Measurements from ENCODE around the gene SLX9.

SLX9 gene

DNA sequence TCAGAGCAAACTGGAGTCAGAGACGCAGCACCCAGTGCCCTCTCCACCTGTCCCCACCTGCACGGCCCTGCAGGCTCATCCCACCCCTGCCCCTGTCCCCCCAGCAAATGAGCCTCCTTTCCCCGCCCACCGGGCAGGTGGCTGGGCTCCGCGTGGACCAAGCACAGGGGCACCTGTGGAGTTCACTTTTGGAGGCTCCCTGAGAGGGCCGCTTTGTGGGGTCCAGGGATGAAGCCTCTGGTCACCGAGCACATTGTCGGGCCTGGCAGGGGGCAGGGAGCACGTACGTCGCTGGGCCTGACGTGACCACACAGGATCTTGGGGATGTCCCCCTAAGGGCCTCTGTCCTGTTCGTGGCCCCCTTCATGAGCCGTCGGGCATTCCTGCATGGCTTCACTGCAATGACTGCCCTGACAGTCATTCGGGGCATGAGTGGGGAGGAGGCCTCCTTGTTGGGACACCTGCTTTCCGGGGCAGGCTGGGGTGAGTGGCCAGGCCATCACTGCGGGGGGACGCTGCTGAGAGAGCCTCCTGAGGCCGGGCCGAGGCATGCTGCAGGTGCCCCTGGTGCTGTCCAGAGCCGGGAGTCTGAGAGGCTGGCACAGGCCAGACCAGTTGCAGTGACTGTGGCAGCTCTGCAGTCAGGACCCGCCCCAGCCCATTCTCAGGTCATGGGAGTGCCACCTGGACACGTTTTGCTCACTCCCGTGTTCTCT is 19.7 kb downstream of the SLX9 start:
- DNase-seq (ENCODE audit: low read depth in 2 of 2), result no peak

DNA sequence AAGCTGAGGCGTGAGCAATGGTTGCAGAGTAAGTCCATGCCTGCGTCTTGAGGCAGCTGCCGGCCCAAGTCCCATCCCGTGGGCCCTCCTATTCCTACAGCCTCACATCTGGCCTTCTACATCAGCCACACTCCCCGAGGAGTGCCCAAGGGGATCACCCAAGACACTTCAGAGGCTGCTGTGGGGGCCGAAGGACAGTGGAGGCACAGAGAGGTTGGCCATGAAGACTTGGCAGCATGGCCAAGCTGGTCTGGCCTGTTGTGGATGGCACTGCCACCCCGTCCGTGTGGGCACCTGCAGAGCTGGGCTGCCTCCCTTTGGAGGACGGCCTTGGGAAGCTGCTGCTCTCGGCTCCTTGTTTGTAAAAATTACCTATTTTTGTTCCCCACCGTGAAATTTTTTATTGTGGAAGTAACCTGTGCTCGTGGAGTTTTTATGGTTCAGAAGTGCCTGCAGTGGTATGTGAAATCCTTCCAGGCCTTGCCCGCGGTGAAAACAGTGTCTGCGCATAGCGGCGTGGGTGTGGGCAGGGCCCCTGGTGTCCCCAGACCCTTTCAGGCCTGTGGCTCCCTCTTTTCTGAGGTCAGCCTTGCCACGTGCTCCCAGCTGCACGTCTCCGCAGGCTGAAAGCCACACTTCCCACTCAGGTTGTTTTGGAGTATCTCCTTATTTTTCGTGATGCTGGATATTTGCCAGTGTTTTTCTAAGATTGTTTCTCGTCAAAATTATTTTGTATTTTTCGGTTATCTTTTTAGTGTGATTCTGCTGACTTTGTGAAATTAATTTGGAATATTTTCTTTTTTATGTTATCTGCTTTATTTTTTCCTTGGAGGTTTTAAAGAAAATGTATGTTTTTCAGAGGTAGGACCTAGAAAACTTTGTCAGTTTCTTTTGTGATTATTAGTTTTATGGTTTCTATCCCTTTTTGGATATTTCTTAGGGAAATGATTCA is 20.6 kb downstream of the SLX9 start:
- DNase-seq (ENCODE audit: low read depth in 2 of 2), result no peak

DNA sequence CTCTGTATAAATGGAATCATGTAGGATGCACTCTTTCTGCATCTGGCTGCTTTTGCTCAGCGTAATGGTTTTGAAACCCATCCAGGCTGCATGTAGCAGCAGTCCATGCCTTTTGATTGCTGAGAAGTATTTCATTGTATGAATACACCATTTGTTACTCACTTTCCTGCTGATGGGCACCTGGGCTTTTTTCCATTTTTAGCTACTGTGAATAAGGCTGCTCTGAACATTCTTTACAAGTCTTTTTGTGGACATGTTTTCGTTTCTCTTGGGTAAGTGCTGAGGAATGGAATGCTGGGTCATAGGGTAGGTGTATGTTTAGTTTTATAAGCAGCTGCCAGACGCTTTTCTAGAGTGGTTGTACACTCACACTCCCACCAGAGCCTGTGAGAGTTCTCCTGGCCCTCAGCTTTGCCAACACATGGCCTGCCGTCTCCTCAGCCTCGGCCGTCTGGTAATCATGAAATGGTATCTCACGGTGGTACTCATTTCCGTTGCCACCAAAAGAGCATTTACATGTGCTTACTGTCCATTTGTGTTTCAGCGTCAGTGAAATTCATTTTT is 22.7 kb downstream of the SLX9 start:
- peak; percentile 94 to 96 for DNase-seq (ENCODE audit: low read depth in 2 of 2)

DNA sequence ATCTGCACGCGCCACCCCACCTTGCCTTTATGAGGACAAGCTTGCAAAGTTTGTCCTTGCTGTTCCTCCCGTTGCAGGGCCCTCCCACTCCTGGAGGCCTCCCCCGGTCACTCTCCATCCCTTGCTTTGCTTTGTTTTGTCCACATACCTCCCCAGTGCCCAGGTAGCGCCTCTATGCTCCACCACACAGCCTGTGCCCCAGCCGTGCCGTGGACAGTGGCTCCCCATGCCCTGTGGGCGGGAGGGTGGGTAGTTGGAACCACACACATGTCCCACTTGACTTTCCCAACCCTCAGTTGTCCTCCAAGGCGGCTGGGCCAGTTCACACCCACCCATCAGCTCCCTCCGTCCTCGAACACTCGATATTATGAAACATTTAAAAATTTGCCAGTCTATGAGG is 24.6 kb downstream of the SLX9 start:
- DNase-seq (ENCODE audit: low read depth in 2 of 2), result no peak

DNA sequence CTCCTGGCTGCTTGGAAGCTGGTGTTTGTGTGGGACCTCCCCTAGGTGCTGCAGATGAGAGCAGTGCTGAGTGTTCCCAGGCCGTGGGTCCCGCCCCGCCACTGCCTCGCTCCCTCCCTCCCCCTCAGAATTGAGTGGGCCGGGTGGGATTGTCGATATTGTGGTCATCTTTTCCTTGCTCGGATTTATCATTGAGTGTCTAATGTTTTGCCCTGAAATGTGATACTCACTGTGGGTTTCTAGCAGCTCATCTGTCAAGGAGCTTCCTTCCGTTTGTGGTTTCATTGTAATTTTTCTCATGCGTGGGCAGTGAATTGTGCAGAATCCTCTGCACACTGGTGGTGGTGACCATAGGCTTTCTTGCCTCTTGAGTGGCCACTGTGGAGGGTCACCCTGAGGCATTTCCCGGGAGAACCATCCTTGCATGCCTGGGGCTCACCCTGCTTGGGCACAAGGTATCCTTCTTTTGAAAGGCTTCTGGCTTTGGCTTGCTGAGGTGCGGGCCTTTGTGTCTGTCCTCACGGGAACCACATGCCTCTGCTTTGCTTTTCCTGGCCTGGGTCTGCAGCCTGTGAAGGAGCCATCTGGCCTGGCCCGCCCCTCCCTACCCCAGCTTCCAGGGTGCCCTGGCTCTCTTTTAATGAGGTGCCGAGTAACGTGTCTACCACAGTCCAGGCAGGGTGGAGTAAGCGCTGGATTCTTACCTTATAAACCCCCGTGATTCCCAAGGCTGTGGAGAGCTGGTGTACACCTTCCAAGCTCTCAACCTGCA is 25.6 kb downstream of the SLX9 start:
- no peak for DNase-seq (ENCODE audit: low read depth in 2 of 2)

DNA sequence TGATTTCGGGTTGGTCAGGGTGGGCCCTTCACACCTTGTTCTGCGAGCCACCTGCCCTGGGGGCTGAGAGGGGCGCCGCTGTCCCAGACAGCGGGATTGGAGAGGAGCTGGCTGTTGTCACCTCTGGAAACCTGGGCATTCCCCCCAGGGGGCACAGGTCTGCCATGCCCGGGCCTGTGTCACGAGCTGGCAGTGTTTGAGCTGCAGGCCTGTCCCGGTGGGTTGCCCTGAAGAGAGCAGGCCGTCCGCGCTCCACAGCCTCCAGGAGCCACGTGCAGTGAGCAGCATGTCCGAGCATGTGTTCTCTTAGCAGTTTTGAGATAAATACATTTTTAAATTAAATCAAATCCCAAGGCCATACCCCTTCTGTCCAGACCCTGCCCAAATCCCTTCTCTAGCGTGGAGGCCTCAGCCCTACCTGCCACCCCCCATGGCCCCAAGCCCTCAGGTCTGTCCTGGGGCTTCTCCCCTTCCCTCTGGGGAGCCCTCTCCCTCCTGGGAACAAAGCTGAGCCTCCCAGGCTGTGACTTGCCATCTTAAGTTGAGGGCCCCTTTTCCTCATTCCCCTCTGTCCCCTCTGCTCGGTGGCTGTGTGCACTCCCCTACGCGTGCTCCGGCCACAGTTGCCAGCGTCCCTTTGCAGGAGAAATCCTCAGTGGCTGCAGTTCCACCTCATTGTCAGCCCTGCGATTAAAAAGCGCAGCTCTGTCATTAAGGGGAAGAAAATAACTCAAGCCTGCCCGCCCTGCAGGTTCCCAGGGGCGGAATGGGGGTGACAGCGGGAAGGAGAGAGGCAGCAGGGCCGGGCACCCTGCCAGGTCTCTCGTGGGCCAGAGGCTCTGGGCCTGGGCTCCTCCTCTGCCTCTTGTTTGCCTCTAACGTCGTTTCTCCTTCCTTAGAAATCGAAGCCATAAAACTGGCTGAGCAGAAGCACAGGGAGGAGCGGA is 26.6 kb downstream of the SLX9 start:
- DNase-seq (ENCODE audit: low read depth in 2 of 2), result no peak

DNA sequence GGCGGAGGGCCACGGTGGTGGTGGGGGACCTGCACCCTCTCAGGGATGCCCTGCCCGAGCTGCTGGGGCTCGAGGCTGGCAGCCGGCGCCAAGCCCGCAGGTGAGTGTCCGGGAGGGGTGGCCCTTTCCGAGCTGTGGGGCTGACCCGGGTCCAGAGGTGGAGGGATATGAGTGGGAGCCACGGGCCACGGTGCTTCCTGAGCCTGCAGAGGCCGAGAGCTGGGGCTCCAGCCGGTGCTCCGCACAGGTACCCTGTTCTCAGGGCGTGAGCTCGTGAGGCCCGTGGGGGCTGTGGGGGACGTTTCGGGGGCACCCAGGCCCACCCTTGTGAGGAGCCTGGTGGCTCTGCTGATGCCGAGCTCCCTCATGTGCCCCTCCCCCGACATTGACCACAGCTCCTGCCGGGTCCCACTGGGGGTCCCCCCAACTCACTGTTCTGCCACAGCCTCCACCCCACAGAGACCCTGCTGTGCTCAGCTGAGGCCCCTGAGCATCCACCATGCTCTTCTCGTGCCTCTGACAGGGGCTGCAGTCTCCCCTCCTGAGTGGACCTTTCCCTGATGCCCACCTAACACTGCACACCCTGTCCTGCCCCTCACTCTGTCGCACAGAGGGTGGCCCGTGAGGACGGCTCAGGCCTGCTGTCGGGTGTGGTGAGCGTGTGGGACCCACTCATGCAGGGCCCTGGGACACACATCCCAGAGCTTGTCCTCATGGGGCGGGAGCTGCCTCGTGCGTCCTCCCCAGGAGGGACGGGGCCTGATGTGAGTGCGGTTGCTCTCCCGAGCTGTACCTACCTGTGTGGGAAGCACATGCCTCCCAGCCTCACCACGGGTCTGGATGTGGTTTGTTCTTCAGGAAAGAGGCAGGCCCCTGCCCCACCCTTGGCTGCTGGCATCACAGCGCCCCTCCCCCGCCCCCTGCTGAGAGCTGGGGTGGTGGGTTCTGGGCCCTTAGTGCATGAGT is 27.5 kb downstream of the SLX9 start:
- no peak for DNase-seq (ENCODE audit: low read depth in 2 of 2)

DNA sequence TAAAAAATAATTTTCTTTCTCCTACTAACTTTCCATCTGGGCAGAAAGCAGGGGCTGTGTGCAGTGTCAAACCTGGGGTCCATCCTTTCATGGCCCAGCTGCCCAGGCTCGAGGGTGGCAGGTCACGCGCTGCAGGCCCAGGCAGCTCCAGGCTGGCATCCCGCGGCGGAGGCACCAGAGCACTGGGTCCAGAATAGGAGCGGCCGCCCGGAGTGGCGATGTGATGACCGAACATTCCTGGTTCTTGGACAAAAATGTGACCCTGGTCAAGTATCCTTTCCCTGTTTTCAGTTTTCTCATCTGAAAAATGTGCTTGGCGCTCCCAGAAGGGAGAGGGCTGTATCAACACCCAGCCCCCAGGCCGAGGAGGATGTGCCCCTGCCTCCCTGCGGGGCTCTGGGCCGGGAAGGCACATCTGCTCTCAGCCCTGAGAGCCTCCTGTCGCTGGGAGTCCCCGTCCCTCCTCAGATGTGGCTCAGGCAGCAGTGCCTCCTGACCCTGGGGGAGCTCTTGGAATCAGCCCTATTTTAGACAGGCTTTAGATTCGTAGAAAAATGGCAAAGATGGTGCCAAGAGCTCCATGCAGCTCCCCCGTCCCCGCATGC is 29.3 kb downstream of the SLX9 start:
- no peak for DNase-seq (ENCODE audit: low read depth in 2 of 2)

DNA sequence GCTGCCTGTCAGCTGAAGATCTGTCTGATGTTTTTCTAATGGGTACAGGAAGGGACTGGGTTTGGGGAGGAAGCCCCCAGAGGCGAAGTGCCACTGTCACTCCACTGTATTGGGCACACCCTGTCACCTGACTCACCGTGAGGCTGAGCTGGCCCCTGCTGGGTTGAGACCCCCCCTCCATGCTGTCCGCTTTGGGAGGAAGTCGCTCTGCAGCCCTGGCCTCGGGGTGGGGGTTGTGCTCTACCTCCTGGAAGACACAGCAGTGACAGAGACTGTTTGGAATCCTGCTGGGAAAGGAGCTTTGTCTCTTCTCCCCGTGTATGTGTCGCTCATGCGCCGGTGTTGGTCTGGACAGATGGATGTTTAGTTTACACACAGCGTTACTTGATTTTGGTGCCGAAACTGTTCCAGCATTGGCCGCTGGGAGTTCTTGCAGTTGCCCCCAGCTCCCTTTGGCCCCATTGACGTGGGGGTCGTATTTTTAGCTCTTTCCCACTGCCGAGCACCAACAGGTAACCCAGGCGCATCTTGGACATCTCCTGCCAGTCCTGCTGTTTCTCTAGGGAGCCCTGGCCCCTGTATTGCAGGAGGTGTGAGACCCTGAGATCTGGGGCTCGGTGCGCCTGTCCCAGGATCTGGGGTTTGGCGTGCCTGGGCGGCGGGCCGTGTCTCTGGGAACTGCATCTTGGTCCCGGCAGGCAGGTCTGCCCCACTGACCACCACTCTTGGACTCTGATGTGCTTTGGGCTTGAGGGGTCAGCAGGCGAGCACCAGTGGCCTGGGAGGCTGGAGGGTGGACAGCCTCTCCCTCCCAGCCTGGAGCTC is 30.3 kb downstream of the SLX9 start:
- DNase-seq (ENCODE audit: low read depth in 2 of 2), result no peak

DNA sequence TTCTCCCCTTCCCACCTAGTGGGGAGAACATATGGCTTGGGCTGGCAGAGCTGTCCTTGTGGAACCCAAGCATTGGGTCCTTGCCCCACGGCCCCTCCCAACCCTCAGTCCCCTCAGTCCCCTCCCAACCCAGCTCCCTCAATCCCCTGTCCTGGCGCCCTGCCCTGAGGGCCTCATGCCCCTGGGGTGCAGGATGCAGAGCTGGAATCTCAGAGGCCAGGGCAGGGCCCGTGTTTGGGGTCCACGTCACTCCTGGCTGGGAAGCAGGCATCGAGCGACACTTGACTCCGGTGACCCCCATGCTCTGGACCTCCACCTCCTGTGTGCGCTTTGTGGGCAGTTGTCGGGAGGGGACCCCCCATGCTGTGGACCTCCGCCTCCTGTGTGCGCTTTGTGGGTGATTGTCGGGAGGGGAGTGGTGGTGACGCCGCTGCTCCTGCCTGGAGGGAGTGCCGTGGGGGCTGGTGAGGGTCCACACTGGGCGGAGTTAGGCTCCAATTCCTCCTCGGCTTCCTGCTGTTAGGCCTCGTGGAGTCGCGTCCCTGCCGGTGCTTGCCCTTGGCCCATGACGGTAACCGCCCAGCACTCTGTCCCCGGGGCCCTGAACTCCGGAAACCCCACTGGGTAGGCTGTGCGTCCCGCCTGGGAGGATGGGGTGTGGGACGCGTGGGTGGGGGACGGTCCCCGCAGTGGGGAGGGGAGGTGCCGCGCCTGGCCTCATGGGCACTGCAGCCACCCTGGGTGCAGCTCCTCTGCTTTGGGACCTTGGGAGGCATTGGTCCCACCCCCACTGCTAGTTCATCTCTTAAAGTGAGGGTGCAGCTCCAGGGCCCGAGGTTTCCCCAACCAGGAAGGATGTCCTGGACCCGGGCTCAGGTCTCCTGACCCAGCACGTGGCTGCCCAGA is 31.2 kb downstream of the SLX9 start:
- no peak for DNase-seq (ENCODE audit: low read depth in 2 of 2)

DNA sequence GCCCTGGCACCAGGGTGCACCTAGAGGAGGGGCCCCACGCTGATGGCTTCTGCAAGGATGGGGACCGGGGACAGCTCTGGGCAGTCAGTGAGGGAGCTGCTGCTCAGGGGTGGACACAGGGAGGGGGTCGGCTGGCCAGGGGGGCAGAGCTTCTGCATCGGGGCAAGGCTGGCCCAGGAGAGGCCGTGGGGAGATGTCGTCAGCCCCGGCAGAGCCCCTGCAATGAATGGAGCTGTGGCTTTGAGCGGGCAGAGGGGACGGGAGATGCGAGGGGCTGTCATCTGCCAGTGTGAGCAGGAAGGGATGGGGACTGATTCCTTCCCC is 31.8 kb downstream of the SLX9 start:
- no peak for DNase-seq (ENCODE audit: low read depth in 2 of 2)

DNA sequence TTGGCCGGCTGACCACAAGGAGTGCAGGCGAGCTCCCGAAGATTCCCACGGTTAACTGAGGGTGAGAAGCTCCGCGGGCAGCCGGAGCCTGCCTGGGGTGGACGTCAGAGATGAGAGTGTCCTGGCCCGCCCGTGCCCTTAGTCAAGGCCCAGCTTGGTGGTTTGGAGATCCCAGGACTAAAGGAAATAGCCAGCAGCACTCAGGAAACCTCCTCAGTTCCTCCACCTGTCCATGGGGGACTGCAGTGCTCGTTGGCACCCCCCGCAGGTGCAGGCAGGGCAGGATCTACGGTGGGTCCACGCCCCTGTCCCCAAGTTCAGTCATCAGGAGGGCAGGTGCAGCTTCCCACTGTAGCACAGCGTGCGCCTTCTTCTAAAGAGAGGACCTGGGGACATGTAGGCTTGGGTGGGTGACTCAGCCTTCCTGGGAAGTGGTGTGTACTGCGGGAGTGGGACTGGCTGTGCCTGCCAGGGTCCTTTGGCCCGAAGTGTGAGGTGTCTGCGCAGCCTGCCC is 32.5 kb downstream of the SLX9 start:
- no peak for DNase-seq (ENCODE audit: low read depth in 2 of 2)

DNA sequence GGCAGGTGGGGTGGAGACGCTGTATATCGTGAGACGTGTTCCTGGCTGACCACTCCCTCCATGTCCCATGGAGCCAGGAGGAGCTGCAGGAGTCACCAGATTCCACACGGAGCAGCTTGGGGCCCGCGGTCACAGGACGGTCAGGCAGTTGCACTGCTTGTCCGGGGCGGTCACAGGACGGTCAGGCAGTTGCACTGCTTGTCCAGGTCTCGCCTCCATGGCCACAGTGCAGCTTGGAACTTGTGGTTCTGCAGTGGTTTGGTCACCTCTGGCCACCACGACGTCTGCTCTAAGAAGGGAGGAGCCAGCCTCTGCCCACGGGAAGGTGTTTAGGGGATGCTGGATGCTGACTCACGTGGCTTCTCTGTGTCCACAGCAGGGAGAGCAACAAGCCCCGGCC is 33.0 kb downstream of the SLX9 start:
- DNase-seq (ENCODE audit: low read depth in 2 of 2), result no peak

DNA sequence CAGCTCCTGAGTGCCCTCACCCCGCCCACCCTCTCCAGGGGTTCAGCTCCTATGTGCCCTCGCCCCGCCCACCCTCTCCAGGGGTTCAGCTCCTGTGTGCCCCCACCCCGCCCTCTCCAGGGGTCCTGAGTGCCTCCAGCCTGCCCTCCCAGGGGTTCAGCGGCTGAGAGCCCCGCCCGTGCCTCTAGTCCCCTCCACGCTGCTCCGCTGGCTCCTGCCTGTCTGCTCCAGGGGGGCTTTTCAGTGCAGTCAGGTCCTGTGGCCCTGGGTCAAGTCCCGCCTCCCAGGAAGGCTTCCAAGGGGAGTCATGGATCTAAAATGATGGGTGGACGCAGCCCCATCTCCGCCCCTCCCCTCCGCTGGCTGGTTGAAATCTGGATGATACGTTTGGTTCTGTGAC is 33.8 kb downstream of the SLX9 start:
- DNase-seq (ENCODE audit: low read depth in 2 of 2), result no peak

DNA sequence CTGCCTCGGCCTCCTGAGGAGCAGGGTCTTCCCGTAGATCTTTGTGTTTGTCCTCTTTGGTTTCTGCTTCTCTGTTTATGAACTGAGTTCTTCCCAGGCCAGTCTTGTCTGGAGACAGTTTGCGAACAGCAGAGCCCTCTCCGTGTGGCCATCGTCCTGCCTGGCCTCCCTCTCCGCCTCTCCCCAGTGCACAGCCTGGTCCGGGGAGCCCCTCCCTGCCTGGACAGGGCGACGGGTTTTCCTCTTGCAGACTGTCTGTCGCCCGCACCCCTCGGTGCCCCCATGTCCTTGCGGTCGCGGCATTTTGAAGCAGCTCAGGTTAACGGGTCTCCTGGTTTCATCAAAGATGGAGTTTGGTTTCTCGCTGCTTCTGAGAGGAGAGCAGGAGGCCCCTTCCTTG is 34.8 kb downstream of the SLX9 start:
- no peak for DNase-seq (ENCODE audit: low read depth in 2 of 2)

DNA sequence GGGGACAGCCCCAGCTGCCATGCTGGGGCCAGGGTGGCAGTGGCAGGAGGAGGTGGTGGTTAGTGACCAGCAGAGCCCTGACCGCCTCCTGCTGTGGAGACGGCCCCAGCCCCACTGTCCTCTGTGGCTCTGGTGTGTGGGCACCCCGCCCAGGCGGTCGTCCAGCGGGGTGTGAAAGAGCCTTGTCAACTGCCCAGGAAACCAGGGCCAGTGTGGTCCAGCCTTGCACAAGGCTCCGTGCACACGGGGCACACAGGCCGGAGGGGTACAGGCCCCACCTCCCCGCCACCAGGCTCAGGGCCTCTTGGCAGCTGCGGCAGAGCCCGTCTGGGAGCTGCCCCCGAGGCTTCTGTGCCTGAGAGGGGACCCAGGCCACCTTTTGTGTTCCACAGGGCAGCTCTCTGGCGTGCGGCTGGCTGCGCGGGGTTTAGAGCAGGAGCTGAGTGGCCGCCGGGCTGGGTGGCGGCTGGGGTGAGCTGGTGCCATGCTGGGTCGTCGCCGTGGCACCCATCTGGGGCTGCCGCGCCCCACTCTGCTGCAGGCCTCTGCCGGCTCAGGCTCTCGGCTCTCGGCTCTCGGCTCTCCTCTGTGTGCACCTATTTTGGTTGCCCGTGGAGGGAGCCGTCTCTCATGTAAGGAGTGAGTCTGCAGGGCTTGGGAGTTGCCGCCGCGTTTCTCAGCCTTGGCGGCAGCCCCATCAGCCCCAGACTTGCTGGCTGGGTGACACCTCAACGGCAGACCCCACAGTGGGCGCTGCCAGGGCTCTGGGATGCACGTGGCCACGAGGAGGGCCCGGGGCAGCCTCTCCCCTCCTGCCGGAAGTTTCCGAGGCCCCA is 36.1 kb downstream of the SLX9 start:
- no peak for DNase-seq (ENCODE audit: low read depth in 2 of 2)

All from fibroblast of skin of left biceps (primary cell).